GM12892 (cell line): ENCODE results near the gene CFHR3.
"Not testable (repeated sequence)": the region's sequence is repeated elsewhere in the genome, so short reads cannot be mapped to it uniquely, and the experiment has no call there.

ENCODE experiments used
- POLR2A ChIP-seq: IDR thresholded peaks from 2 replicates; pipeline ENCODE4 v1.6.1; 2011; ENCODE audit warnings: low read depth, low read length, control low read depth
- TAF1 ChIP-seq: IDR thresholded peaks from 2 replicates; pipeline ENCODE4 v1.6.1; 2011; ENCODE audit warnings: low read depth, mild to moderate bottlenecking, control low read depth, low read length, borderline replicate concordance

GRCh38 chr1:196817442-196817841 is 42.8 kb downstream of the CFHR3 start:
- TF ChIP-seq TAF1, POLR2A: not testable (repeated sequence)
